Measurements from ENCODE around the gene TRABD2B.
A peak's percentile ranks its signal among the peaks of the same experiment; 100 is the strongest.

Gene TRABD2B

GRCh38 chr1:47911424-47911823 lies 85.8 kb downstream of the TRABD2B start:
- no peak for DNase-seq (ENCODE audit: low spot score)

DNA sequence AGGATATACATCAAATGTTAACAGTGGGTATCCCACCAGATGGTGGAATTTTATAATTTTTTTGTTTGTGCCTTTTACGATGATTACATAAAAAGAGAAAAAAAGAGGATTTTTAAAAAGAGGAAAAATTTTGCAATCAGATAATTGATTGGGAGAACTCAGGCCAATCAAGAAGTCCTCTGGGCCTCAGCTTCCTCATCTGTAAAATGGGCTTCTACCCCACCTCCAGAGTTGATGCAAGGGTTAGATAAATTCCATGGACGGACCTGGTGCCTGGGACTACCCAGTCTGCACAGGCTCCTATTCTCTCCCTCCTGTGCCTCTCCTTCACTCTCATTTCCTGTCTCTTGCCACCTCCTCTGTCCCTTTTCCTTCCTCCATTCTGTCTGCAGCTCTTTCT lies 88.9 kb downstream of the TRABD2B start:
- no peak for DNase-seq (ENCODE audit: low spot score)

- no peak for DNase-seq (ENCODE audit: low spot score)
These were observed 90.0 kb downstream of the TRABD2B start for GRCh38 chr1:47907177-47907528.

GRCh38 chr1:47906527-47907176 lies 90.5 kb downstream of the TRABD2B start:
- DNase-seq (ENCODE audit: low spot score), result no peak

DNA sequence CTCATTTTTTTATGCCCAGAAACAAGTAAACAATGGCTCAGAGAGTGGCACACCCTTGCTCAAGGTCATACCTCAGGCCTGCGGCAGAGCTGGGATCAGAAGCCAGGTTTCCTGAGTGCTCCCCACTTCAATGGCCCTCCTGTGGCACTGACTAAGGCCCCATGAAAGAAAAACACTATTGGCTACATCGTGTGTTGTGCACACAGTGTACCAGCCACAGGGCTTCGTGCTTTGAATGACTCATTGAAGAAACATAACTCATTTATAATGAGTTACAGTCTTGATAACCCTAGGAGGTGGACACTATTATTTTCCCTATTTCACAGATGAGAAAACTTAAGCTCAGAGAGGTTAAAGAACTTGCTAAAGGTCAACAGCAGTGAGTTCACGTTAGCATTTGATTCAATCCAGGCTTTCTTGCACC lies 91.2 kb downstream of the TRABD2B start:
- no peak for DNase-seq (ENCODE audit: low spot score)

DNA sequence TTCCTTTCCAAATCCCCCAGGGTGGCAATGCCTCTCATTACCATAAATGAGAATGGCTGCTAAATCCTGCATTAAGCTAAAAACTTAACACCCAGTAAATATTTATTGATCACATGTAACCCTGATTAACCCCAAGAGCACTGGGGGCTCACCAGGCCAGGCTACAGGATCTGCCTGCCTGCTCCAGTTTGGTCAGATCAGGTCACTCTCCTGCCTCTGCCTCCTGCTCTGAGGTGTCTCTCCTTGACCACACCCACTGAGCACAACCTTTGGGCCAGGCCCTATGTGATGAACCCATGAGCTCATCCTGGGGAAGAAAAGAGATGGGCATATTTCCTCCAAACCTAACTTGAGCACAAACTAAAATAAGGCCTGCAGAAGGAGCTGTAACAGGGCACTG lies 93.5 kb downstream of the TRABD2B start:
- no peak for DNase-seq (ENCODE audit: low spot score)

DNA sequence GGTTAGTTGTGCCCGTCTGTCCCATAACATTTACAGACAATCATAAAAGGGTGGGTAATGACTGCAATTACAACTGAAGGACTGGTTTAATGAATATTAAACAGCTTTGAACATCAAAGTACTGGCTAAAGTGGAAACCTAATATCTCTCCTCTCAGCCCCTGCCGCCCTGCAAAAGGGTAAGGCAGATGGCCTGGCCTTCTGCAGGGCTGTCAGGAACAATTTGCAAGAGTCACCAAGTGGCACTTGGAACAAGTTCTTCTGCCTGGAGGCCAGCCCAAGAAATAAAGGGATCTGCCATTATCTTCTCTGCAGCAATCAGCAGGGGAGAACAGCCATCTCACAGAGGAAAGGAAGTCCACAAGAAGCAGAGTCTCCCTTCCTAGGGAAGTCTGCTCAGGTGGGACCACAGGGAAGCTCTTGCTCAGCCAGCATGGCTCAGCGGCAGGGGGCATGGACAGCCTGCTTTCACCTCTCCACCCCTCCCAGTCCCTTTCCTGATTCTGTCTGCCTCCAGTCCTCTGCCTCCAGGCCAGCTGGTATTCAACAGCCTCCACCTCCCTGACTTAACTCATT lies 96.1 kb downstream of the TRABD2B start:
- DNase-seq (ENCODE audit: low spot score), result no peak

- DNase-seq (ENCODE audit: low spot score), result peak; percentile 72
These were observed 98.9 kb downstream of the TRABD2B start for GRCh38 chr1:47898133-47898845.

GRCh38 chr1:47895279-47896125 lies 101.7 kb downstream of the TRABD2B start:
- no peak for DNase-seq (ENCODE audit: low spot score)

- peak; percentile 26 for DNase-seq (ENCODE audit: low spot score)
These were observed 102.5 kb downstream of the TRABD2B start for GRCh38 chr1:47894410-47895278.

DNA sequence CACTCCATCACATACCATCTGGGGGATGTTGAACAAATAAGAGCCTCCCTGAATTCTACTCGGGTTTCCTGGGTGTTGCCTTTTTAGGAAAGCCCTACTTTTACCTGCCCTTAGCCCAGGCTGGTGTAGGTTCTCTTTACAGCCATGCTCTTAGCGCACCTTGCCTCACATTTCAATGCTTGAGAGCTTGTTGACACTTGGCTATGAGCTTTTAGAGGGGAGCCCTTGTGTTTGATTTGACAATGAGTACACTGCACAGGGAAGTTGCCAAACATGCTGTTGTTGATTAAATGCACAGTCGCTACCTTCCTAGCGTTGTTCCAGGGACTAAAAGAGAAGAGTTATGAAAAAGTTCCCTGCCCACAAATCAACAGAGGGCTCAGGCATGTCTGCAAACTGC lies 103.8 kb downstream of the TRABD2B start:
- no peak for DNase-seq (ENCODE audit: low spot score)

DNA sequence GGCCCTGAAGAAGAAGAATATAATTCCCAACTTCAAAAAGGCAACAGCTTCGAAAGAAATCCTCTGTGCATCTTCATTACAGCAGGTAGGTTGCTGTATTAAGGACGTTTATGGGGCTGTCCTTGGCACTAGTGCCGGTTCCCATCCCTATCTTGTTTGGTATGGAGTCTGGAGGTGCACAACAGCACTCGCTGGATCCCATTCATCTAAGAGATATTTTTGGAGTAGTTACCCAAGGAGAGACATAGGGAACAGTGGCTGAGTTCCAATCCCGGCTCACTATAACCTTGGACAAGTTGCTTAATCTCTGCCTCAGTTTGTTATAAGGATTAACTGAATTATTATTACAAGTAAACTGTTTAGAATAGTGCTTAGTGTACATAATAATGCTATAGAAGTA lies 106.4 kb downstream of the TRABD2B start:
- no peak for DNase-seq (ENCODE audit: low spot score)

GRCh38 chr1:47888294-47888629 lies 108.9 kb downstream of the TRABD2B start:
- no peak for DNase-seq (ENCODE audit: low spot score)

- DNase-seq (ENCODE audit: low spot score), result no peak
These were observed 109.5 kb downstream of the TRABD2B start for GRCh38 chr1:47887475-47888293.

- DNase-seq (ENCODE audit: low spot score), result no peak
These were observed 110.1 kb downstream of the TRABD2B start for GRCh38 chr1:47887060-47887459.

- no peak for DNase-seq (ENCODE audit: low spot score)
These were observed 111.0 kb downstream of the TRABD2B start for GRCh38 chr1:47886141-47886540.

DNA sequence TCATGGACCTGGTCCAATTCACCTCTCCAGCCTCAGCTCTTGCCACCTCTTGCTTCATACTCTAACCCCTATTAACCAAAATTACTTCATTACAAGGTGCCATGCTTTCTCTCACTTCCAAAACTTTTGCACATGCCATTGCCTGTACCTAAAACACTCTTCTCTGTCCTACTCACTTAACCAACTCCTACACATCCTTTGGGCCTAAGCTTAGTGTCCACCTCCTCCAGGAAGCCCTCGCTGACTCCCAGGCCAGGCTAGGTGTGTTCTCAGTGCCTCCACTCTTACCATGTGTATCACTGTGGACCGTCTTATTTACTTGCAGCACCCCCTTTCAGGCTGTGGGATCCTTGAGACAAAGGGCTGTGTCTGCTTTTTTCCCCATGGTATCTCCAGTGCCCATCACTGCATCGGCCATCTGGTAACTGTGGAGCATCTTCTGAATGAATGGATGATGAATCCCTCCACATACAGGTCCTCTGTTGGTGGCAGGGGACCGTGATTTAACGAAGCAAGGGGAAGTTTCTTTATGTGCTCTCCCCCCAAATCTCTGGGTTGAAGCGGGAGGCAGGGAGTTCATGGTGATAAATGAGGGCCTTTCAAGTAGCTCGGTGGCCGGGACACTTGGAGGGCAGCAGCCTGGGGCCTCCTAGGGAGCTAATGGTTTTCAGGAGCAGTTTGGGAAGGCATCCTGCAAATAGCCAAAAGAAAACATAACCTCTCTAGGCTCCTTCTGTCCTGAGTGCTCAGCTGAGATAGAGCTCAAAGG lies 111.9 kb downstream of the TRABD2B start:
- no peak for DNase-seq (ENCODE audit: low spot score)

GRCh38 chr1:47883963-47884362 lies 113.2 kb downstream of the TRABD2B start:
- no peak for DNase-seq (ENCODE audit: low spot score)

DNA sequence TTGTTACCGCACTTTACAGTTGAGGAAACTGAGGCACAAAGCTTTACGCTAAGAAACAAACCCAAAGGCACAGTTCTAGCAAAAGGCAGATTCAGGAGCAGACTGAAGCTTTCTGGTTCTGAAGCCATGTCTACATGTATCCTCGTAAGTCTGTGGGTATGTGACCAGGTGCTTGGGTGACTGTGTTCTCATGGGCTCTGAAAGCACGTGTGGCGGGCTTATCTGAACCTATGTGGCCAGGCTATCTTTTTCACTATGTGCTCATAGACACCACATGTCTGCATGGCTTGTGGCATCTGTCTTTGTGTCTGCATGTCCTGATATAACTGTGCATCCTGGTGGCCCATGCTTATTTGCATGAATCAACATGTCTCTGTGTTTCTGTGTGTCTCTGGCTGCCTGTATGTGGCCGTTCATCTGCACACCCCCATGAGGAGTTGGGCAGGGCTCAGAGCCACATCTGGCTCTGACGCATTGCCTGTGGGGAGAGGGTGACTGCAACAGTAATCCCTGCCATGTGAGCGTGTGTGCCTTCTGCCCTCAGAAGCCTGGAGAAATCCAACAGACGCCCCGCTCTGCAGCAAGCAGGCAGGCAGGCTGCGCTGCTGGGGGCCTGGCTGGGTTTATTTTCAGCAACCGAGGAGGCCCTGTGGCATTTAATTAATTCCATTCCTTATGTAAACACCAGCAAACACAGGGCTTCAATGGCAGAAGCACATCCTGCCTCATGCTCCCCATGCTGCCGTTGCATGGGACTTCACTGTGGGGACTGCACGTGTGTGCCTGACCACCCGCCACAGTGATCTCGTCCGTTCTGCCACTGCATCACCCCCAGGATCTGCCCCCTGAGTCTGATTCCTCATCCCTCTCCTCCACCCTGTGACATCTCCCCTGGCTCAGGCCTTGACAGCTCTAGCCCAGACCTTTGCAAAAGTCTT lies 115.4 kb downstream of the TRABD2B start:
- no peak for DNase-seq (ENCODE audit: low spot score)
